HPDE6-E6E7 (cell line): ENCODE data around the gene INPP5A.
"Not testable (repeated sequence)": the region's sequence is repeated elsewhere in the genome, so short reads cannot be mapped to it uniquely, and the experiment has no call there.

ENCODE experiments used
- DNase-seq: peaks from one replicate; pipeline ENCODE4 v3.0.0; 2011; ENCODE audit warnings: missing footprints; ENCODE audit errors: extremely low spot score

INPP5A gene

DNA sequence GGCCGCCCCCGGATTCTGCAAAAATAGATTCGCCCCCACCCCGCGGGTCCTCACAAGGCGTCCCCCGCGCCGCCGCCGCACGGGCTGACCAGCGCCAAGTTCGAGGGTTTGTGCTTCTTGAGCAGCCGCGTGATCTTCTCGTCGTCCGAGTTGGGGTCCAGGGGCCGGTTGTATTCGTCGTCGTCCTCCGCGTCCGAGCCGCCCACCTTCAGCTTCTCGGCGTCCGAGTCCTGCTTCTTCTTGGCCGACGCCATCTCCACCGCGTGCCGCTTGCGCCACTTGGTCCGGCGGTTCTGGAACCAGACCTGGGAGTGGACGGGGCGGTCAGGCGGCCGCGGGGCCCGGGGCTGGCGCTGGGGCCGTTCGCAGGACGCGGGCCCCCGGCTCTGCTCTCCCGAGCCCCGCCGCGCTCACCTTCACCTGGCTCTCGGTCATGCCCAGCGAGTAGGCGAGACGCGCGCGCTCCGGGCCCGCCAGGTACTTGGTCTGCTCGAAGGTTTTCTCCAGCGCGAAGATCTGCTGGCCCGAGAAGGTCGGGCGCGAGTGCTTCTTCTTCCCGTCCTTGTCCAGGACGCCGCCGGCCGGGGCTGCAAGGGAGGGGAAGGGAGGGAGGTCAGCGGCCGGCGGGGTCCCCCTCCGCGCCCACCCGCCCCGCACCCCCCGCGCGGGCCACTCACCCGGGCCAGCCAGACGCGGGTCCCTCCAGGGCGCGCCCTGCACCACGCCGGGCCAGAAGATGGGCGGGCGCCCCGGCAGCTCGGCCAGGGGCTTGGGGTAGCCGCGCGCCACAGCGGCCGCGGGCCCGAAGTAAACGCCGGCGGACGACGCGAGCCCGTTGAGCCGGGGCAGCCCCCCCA is 247.5 kb downstream of the INPP5A start:
- no peak for DNase-seq

DNA sequence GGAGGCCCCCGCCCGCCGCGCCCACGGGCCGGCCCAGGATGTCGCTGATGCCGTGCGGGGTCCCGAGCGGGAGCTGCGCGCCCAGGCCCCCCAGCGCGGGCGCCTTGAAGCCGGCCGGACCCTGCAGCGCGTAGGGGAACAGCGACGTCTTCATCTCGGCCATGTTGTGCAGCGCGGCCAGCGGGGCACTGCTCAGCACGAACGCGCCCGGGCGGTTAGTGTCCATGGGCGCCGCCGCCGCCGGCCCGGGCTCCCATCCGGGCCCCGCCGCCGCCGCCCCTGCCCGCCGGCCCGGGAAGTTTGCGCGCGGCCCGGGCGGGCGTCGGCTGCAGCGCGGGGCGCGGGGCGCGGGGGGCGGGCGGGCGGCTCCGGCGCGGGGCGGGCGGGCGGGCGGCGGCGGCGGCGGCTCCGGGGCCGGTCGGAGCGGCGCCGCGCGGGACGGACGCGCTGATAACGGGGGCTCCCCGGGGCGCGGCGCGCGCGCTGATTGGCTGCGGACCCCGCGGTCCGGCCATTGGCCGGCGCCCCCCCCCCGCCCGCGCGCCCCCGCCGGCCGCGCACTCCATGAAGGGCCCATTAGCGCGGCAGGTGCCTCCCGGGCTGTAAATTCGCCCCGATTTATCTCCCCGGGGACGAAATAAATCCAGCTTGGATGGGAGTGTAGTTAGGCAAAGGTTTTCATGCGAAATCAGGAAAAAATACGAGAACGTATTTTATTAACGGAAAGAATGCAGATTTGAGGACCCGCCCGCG is 248.3 kb downstream of the INPP5A start, which contains the start of gene NKX6-2:
Gene NKX6-2 (minus strand): TSS at position 425 of the 753 bp plus-strand sequence. CDS start 199 bp downstream, at position 226.
- DNase-seq: no peak

DNA sequence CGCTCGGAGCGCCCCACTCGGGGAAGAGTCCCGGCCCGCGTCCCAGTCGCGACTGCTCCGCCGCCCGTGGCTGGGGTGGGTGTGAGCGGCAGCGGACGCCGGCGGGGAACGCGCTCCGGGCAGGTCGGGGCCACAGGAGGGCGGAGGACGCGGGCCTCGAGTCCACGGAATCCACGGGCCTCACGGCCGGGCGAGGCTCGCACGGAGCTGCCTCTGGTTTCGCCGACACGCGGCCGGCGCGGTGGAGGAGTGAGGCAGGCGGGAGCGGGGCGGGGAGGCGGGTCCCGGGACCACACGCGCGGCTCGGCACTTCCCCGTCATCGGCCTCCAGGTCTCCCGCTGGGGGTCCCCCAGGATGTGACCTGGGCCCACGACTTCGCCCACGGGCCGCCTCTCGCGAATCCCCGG is 248.9 kb downstream of the INPP5A start:
- DNase-seq: no peak

DNA sequence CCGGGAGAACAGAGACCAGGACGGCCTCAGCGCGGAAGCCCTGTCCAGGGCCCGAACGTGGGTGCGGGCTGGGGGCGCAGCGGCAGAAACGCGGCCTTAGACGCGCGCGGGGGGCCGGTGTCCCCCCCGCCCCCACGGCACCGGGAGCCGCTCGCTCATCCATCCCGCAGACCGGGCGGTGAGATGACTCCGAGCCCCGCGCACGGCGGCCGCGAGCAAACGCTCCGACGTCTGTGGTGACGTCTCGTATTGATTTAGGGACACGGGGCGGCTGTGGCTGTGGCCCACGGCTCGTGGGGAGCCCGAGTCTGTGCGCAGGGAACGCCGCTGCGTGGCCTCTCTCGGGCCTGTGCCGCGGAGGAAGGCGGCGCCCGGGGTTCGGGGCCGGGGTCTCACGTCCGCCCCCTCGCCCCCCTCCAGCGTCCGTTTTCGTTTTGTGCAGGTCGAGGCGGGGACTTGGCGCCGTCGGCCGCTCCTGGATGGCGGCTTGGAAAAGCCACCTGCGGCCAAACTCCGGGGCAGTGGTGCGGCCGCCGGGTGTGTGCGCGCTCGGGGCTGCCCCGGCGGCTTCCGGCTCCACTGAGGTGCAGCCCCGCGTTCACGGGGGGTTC is 249.4 kb downstream of the INPP5A start:
- DNase-seq: no peak

DNA sequence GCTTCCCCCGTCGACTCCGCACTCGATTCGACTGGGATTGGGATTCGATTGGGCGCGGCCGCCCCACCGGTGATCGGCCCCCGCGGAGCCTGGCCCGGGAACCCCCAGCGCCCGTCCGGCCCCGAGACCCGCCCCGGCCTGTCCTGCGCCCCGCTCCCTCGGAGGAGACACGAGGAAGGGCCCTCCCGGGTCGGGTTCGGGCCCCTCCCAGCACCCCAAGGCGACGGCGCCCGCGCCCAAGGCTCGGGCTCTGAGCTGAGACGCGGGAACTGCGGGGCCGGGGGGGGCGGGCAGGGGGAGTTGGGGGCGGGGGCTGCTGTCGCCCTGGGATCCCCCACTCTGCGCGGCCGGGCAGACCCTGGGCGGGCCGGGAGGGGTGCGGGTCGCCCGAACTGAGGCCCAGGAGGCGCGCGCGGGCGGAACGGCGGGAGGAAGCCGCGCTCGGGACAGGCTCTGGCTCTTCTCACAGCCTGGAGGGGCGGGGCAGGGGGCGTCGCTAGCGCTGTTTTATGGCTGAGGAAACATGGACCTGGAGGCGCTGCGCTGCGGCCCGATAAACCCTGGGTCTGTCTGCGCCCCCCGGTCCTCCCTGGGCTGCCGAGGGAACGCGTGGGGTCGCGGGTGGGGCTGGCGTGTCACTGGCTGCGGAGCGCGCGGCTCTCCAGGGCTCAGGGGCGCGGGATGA is 250.1 kb downstream of the INPP5A start:
- no peak for DNase-seq

DNA sequence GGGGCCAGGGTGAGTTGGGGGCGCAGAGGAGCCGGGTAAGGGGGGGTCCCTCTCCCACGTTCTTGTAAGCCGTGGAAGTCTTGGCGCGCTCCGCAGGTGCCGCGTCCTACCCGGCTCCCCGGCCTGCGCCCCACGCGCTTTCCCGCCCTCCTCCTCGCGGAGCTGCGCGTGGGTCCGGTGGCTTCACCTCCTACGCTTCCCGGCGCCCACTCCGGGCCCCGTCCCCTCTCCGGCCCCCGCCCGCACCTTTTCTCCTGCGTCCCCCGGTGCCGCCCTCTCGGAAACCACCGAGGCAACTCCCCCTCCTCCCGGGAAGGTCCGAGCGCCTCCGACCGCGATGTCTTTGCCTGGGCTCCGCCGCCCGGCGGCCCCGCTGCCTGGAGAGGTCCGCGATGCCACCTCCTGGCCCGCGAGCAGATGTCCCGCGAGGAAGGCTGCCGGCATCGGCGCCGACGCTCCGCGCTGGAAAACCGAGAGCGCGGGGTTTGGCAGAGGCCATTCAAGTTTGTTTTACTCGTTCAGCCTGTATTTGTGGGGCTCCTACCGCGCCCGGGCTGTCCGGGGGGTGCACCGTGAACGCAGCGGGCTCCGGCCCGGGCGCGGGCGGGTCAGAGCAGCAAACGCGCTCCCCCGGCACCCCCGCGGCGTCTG is 250.7 kb downstream of the INPP5A start:
- DNase-seq: no peak

DNA sequence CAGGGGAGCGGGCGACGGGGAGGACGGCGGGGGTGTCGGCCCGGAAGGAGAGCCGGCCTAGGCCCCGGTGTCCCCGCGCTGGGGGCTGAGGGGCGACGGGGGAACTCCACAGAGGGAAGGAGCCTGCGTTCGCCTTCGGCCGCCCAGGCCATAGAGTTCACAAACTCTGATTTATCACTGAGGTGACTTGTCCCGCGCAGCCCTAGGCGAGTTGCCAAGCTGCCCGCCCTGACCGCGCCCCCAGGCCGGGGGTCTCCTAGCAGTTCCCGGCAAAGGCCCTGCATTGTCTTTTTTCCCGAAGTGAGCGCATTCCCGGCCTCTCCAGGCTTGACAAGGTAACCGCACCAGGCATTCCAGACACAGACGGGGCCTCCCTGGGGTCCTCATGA is 251.2 kb downstream of the INPP5A start:
- DNase-seq: no peak

DNA sequence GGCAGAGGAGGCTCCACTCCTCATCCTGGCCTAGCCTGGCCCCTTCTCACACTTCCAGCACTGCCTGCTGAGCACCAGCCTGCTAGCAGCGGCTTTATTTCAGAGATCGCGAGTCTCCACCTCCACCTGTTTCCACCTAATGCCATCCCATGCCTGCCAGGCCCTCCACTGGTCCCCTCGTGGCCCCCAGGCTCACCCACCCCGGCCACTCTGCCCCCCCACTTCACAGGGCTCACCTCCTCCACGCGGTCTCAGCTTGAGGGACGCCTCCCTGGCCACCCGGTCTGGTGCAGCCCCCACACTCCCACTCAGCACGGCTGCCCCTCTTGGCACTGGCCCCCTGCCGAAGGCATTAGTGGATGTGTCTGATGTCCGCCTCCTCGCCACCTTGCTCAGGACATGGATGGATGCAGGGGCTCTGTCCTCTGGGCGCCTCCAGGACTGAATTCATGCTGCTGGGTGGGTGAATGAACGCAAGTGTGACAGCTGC is 252.1 kb downstream of the INPP5A start:
- no peak for DNase-seq

DNA sequence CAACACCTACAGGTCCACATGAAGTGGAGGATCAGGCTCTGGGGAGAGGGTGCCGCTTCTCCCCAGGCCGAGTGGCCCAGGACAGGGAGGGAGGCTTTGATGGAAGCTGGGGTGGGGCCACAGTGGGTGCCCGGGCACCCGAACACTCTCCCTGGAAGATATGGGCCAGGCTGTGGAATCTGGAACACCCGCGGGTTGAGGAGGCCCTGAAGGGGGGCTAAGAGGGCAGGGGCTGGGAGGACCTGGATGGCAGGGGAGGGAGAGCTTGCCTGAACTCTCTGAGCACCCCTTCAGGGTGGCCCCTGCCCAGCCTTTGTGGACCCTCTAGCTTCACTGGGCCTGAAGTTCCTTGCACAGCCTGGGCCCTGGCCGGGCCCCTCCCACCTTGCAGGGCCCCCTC is 252.9 kb downstream of the INPP5A start:
- no peak for DNase-seq

DNA sequence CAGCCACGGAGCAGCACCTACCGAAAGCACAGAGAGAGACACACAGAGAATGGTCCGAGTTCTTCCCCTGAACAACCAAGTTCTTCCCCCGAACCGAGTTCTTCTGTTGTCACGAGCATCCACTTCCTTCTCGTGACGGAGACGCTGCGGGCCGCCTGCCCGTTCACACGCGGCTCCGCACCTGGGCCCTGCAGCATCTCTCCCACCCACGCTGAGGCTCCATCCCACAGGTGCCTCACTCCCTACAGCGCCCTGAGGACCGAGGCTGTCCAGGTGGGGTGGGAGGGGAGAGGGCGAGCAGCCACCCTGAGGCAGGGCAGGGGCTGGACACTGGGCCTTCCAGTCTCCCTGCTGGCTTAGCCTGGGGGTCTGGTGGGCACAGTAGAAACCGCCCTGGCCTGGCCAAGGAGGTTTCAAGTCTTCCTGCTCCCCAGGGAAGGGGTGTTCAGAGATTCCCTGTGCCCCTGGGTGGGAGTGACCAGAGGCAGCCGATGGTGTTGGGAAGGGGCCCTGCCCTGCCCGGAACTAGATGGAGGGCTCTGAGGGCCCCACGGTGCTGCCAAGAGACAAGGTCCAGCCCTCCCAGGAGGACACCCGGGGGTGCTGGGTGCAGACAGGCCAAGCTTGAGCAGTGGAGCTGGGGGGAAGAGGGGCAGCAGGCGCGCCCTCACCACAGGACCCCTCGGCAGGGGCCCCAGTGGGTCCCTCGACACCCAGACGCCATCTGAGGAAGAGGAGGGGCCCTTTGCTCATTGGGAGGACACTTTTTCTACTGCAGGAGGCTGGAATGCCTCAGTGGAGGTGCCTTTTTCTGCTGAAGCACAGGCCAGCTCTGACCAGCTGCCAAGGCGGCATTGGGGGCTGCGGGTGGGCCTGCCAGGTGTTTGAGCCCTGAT is 253.6 kb downstream of the INPP5A start:
- no peak for DNase-seq

DNA sequence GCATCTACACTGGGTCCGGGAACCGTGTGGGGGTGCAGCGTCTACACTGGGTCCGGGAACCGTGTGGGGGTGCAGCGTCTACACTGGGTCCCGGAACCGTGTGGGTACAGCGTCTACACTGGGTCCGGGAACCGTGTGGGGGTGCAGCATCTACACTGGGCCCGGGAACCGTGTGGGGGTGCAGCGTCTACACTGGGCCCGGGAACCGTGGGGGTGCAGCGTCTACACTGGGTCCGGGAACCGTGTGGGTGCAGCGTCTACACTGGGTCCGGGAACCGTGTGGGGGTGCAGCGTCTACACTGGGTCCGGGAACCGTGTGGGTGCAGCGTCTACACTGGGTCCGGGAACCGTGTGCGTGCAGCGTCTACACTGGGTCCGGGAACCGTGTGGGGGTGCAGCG is 254.5 kb downstream of the INPP5A start:
- DNase-seq: not testable (repeated sequence)

DNA sequence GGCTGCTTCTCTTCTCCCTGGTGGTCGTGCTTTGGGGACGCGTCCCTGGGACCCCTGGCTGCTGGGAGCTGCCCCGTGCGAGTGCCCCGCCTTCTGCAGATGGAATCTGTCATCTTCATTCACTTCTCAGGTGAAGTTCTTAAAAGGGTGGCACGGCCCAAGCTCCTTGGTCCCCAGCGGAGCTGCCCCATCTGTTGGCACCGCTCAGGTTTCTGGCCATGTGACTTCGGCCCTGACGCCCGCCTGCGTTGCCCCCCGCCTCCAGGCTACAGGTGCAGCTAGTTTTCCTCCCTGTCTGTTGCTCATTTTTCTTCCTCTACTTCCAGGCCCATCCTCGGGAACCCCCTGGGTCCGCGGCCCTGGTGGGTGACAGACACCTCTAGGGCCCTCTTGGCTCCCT is 255.2 kb downstream of the INPP5A start:
- no peak for DNase-seq

DNA sequence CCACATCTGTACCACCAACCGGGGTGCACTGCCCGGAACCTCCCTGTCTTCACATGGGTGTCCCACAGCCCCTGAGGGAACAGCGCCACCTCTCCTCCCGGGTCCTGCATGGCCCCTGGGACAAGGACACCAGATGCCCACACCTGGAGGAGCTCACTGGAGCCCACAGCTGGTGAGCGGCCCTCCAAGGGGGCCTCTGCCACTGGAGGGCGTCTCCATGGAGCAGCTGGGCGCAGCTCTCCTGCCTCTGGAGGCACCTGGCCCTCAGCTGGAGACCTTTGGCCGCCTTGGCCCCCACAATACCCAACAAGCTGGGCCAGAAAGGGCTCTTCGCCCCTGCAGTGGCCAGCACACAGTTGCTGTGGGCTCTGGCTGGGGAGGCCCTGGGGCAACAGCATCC is 255.6 kb downstream of the INPP5A start:
- no peak for DNase-seq

DNA sequence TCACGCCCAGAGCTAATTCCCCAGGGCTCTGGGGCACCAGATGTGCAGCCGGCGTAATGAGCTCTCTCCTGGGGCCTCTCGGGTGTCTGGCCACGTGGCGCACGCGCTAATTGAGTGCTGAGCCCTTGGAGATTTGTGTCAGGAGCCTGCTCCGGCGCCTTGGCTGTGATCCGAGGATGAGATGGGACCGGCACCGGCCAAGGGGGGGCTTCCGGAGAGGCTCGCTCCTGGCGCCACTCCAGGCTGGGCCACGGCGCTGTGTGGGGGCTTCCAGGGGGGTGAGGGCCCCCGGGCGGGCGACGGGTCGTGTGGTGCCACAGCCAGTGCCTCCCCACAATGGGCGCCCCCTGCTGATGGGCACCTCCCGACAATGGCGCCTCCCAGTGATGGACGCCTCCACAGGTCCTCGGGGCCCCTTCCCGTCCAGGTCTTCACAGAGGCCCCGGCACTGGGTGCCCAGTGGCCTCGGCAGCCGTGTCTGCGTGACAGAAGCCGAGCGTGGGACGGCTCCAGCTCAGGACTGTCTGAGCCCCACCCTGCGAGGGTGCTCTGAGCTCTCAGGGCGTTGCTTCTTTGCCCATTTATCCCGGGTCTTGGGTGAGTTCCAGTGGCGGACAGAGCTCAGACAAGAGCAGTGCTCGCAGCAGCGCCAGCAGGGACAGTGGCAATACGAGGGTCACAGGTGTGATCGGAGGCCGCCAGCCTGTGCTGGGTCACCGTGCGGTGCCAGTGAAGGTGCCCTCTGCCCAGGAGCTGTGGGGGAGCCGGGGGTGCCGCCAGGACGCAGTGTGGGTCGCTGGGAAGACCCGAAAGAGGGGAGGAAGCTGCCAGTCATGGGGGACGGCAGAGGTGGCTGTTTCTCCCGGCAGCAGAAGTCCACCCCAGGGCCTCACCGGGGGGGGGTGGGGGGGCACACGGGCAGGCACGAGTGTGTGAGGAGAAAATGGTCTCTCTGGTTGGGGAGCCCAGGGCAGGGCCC is 256.6 kb downstream of the INPP5A start:
- no peak for DNase-seq

DNA sequence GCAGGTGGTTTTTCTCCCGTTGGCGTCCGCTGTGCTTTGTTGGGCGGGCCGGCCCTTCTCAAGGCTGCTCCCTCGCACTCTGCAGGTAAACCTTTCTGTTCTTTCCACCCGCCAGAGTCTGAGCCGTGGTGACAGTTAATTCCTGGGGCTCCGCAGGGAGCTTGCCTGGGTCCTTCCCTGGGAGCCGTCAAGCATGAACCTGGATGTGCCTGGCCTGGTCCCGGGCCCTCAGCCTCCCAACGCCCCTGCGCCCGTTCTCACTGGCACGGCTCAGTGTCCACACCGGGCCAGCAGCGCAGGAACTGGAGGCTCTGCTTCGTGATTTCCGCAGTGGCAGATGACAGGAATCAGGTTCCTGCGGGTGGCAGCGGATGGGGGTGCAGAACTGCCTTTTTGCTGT is 259.3 kb downstream of the INPP5A start:
- no peak for DNase-seq

DNA sequence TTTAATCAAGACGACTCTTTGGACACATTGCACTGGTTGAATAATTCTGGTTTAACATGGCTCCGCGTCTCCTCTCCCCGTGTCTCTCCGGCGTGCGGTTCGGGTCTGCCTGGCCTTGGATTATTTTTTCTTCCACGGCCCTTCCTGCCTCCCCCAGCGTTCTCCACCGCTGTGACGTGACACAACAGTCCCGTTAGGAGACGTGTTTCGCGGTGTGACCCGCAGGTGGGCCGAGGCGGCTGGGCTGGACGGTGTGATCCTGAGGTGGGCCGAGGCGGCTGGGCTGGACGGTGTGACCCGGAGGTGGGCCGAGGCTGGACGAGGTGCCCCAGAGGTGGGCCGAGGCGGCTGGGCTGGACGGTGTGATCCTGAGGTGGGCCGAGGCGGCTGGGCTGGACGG is 260.4 kb downstream of the INPP5A start:
- not testable (repeated sequence) for DNase-seq

DNA sequence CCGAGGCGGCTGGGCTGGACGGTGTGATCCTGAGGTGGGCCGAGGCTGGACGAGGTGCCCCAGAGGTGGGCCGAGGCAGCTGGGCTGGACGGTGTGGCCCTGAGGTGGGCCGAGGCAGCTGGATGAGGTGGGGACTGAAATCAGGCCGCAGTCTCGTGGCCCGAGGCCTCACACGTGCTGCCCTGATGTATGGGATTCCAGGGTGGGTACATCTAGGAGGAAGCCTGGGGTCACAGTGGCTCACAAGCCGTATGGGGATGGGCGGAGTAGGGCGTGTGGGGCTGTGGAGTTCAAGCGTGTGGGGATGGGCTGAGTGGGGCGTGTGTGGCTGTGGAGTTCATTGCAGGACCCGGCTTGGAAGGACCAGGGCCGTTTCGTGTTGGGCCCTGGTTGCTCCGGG is 260.8 kb downstream of the INPP5A start:
- DNase-seq: no peak

DNA sequence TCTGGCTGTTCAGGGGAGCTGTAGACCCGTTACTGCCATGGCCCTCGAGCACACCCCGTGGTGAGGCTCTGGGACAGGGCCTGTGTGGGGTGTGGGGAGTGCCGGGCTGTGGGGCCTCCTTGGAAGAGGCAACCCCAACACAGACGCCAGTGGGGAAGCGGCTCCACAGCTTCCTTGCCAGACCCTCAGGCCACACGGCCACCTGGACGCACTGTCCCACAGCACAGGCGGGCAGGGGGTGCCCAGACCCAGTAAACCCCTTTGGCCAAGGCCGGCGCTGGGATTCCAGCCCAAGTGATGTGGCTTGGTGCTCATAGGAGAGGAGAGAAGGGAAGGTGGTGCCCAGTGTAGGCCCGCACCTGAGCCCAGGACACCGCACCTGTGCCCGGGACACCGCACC is 261.3 kb downstream of the INPP5A start:
- no peak for DNase-seq

DNA sequence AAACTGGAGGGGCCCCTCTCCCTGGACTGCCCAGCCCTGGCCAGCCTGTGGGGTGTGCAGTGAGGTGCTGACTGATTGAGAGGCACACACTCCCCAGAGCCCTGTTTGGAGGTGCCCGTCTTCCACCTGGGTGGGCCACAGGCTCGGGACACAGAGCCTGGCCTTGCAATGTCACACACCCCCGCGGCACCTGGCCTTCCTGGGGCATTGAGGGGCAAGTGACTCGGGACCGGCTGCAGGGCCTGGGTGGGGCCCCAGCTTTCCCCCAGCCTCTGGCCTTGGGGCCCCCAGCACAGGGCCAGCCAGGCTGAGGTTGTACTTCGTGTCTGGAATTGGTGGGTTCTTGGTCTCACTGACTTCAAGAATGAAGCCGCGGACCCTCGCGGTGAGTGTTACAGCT is 262.3 kb downstream of the INPP5A start:
- no peak for DNase-seq
